Measurements from ENCODE around the gene BANP.
"Not testable (repeated sequence)": the region's sequence is repeated elsewhere in the genome, so short reads cannot be mapped to it uniquely, and the experiment has no call there.

Gene BANP

GRCh38 chr16:88033003-88033740 is 81.9 kb downstream of the BANP start:
- not testable (repeated sequence) for DNase-seq (ENCODE audit: low spot score)

GRCh38 chr16:88034770-88035169 is 83.5 kb downstream of the BANP start:
- no peak for DNase-seq (ENCODE audit: low spot score)

GRCh38 chr16:88035292-88035691 is 84.1 kb downstream of the BANP start:
- DNase-seq (ENCODE audit: low spot score) = no peak

GRCh38 chr16:88035884-88036639 is 84.8 kb downstream of the BANP start:
- DNase-seq (ENCODE audit: low spot score) = not testable (repeated sequence)

GRCh38 chr16:88036640-88036996 is 85.4 kb downstream of the BANP start:
- DNase-seq (ENCODE audit: low spot score) = not testable (repeated sequence)

GRCh38 chr16:88037359-88037758 is 86.1 kb downstream of the BANP start:
- DNase-seq (ENCODE audit: low spot score) = not testable (repeated sequence)

- DNase-seq (ENCODE audit: low spot score) = not testable (repeated sequence)
Observed at GRCh38 chr16:88037876-88038525, 86.8 kb downstream of the BANP start.

- DNase-seq (ENCODE audit: low spot score) = not testable (repeated sequence)
Observed at GRCh38 chr16:88038526-88038908, 87.3 kb downstream of the BANP start.

- no peak for DNase-seq (ENCODE audit: low spot score)
Observed at GRCh38 chr16:88039591-88039990, 88.4 kb downstream of the BANP start.

- DNase-seq (ENCODE audit: low spot score) = not testable (repeated sequence)
Observed at GRCh38 chr16:88040196-88040876, 89.1 kb downstream of the BANP start.

GRCh38 chr16:88040877-88041244 is 89.6 kb downstream of the BANP start:
- not testable (repeated sequence) for DNase-seq (ENCODE audit: low spot score)

- DNase-seq (ENCODE audit: low spot score) = not testable (repeated sequence)
Observed at GRCh38 chr16:88041506-88041905, 90.3 kb downstream of the BANP start.

GRCh38 chr16:88041986-88042562 is 90.8 kb downstream of the BANP start:
- DNase-seq (ENCODE audit: low spot score) = not testable (repeated sequence)

GRCh38 chr16:88043208-88043910 is 92.1 kb downstream of the BANP start:
- not testable (repeated sequence) for DNase-seq (ENCODE audit: low spot score)

- not testable (repeated sequence) for DNase-seq (ENCODE audit: low spot score)
Observed at GRCh38 chr16:88044121-88044581, 92.9 kb downstream of the BANP start.

GRCh38 chr16:88045361-88045760 is 94.1 kb downstream of the BANP start:
- not testable (repeated sequence) for DNase-seq (ENCODE audit: low spot score)

- no peak for DNase-seq (ENCODE audit: low spot score)
Observed at GRCh38 chr16:88045820-88046303, 94.6 kb downstream of the BANP start.

- DNase-seq (ENCODE audit: low spot score) = no peak
Observed at GRCh38 chr16:88047462-88047861, 96.2 kb downstream of the BANP start.

GRCh38 chr16:88048985-88049384 is 97.8 kb downstream of the BANP start:
- no peak for DNase-seq (ENCODE audit: low spot score)

- DNase-seq (ENCODE audit: low spot score) = no peak
Observed at GRCh38 chr16:88049561-88050545, 98.6 kb downstream of the BANP start.

All from GM03348 (cell line).